GM06990 (cell line): ENCODE results near the gene UBXN11.

Experiments
- DNase-seq: peaks from one replicate; pipeline ENCODE4 v3.0.0-alpha.2; 2011; ENCODE audit not compliant: insufficient read length; ENCODE audit errors: extremely low read depth
- H3K27me3 ChIP-seq: replicated peaks from 2 replicates; pipeline ENCODE4 v1.6.0; 2011; ENCODE audit warnings: low read length; ENCODE audit not compliant: control insufficient read depth, insufficient read depth
- H3K36me3 ChIP-seq: 2 replicates; pipeline ENCODE4 v1.5.1; 2011; ENCODE audit warnings: low read length; ENCODE audit not compliant: control insufficient read depth, insufficient read depth
- H3K4me3 ChIP-seq: replicated peaks from 2 replicates; pipeline ENCODE4 v1.5.1; 2011; ENCODE audit warnings: low read depth, mild to moderate bottlenecking, control low read depth, low read length
- CTCF ChIP-seq: IDR thresholded peaks from 2 replicates; pipeline ENCODE4 v1.5.1; 2011; ENCODE audit warnings: low read length, control low read depth, mild to moderate bottlenecking, inconsistent platforms; ENCODE audit not compliant: insufficient read depth, poor library complexity, severe bottlenecking

Gene UBXN11

GRCh38 chr1:26282401-26282918, 24.0 kb downstream of the UBXN11 start:
- H3K27me3 ChIP-seq: no peaks in the 10 kb centered on the region
- H3K36me3 ChIP-seq: peaks cover 3% of the 10 kb centered on the region
- no peak for DNase-seq
- no peak overlapping the region for H3K4me3 ChIP-seq
- TF ChIP-seq CTCF: no peak

GRCh38 chr1:26281971-26282370, 24.5 kb downstream of the UBXN11 start:
- H3K36me3 ChIP-seq: peaks cover 3% of the 10 kb centered on the region
- DNase-seq: no peak
- TF ChIP-seq CTCF: no peak
- no peak overlapping the region for H3K4me3 ChIP-seq
- no peaks in the 10 kb centered on the region for H3K27me3 ChIP-seq

- Histone ChIP-seq H3K36me3 (peaks cover 3% of the 10 kb centered on the region), H3K4me3 (peak overlapping the region; percentile 88), H3K27me3 (no peaks in the 10 kb centered on the region)
- no peak for DNase-seq
- TF ChIP-seq CTCF: no peak
Observed at GRCh38 chr1:26281091-26281958, 25.1 kb downstream of the UBXN11 start.

GRCh38 chr1:26280333-26281042, 25.9 kb downstream of the UBXN11 start:
- peak overlapping the region; percentile 88 for H3K4me3 ChIP-seq
- no peak for DNase-seq
- no peak for TF ChIP-seq CTCF
- peaks cover 3% of the 10 kb centered on the region for H3K36me3 ChIP-seq
- no peaks in the 10 kb centered on the region for H3K27me3 ChIP-seq

GRCh38 chr1:26279456-26280332, 26.7 kb downstream of the UBXN11 start, which contains the start of gene SH3BGRL3:
SH3BGRL3 (plus strand) TSS chr1:26280086; CDS start chr1:26280156, 70 bp downstream.
- DNase-seq: peak; percentile 89
- Histone ChIP-seq H3K4me3 (peak within 1 kb of the TSS; percentile 88), H3K36me3 (peaks cover 3% of the 10 kb centered on the region), H3K27me3 (no peaks in the 10 kb centered on the region)
- TF ChIP-seq CTCF: peak; percentile 43
